HG02623 (cell line): ENCODE data around the gene TMEM156.
A peak's percentile ranks its signal among the peaks of the same experiment; 100 is the strongest.
"Not testable (repeated sequence)": the region's sequence is repeated elsewhere in the genome, so short reads cannot be mapped to it uniquely, and the experiment has no call there.

Experiments used
- ATAC-seq: cut with Tn5 transposase; IDR thresholded peaks from one replicate; pipeline ENCODE4 v1.9.1; 2021; ENCODE audit warnings: moderate library complexity; ENCODE audit not compliant: unreplicated experiment

The TMEM156 gene

DNA sequence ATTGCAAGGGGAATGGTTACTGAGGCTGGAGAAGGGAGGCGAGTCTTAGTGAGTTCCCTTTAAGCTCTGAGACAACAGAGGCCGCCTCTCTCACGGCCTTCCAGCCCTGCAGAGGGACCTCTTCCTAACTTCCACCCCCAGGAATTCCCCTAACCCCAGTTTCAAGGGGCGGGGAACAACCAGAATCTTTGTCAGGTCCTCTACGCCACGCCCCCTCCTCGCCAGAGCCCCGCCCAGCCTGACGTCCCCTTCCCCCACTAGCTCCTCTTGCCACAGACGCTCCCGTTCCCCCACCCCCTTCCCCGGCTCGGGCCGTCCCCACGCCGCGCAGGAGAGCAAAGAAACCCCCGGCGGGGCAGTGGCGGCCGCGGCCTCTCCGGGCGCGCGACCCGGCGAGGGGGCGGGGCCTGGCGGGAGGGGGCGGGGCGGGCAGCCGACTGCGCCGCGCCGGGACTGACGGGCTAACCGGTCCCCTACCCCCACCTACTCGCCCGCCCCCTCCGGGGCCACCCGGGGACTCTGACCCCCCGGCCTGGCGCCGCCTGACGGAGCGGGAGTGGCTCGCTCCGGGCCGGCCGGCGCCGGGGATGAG lies 12.3 kb upstream of the TMEM156 start:
- ATAC-seq: peak; percentile 60

DNA sequence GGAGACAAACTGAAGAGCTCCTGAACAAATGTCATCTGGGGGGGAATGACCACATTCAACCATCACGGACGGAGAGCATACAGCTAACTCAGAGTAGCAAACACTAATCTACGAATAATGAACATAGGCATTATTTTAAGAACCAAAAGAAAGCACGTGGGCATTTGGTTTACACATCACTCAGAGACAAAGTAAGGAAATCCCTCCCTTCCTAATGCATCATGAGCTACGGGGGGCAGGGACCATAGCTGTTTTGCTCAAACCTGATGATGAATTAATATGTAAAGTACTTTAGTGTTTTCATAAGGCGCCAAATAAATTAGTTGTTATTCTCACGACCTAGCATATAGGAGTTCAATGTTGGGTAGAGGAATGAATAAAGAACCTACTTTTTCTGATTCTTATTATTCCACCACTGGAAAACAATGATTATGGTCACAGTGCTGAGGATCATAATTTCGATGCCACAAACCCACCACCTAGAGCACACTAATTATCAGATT lies 11.7 kb upstream of the TMEM156 start:
- no peak for ATAC-seq

DNA sequence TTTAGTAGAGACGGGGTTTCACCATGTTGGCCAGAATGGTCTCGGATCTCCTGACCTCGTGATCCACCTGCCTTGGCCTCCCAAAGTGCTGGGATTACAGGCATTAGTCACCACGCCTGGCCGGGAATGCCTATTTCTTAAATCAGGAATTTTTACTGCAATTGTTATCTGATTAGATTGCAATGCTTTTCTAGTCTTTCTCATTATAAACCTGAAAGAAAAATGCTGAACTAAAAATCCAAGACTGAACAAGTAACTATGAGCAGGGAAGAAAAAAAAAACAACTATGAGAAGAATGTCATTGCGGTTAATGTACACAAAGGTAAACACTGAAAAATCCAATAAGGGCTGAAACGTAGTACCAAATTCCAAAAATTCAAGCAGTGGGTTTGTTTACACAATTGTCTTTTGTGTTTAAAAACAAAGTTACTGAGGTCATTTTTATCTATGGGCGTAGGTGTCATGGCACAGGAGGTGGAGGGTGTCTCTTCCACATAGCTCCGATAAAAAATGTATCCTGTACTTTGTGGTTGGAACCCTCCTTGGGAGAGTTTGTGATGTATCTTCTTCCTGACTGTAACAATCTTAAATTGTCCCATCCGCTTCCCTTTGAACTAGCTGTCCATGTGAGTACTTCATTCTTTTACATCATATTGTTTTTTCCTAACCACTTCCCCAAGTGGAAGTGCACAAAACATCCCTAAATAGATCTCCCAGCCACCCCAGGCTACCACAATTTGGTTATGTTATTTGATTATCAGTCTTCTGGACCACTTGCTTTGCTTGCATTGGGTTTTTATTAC lies 11.1 kb upstream of the TMEM156 start:
- no peak for ATAC-seq

DNA sequence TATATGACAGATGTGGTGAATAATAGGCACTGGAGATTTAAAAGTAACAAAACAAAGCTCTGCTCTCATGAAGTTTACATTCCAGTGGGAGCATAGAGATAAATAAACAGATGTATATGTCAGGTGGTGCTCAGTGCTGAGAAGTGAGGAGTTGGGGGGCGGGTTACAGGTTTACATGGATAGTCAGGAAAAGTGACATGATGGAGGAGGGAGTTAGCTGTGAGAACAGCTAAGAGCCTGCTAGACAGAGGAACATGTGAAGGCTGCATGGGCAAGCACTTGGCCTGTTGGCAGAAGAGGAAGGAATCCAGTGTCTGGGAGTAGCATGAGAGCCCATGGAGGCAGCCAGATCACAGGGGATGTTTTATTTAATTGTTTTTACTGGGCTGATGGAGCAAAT lies 10.2 kb upstream of the TMEM156 start:
- ATAC-seq: no peak

DNA sequence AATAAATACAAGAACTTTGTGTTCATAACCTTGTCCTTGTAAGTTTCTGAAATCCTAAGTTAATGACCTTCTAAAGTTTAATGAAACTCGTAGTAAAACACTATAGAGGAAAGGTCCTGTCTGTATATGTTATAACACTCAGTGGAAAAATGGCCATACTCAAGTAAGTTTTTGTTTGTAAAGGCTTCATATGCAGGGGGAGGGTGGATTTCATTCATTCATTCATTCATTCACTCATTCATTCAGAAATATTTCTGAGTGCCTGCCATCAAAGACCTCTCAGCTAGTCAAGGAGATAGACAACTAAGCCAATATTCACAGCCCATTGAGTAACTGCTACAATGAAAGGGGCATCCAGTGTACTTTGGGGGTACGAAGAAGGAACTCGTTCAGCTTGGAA lies 6.9 kb upstream of the TMEM156 start:
- no peak for ATAC-seq

DNA sequence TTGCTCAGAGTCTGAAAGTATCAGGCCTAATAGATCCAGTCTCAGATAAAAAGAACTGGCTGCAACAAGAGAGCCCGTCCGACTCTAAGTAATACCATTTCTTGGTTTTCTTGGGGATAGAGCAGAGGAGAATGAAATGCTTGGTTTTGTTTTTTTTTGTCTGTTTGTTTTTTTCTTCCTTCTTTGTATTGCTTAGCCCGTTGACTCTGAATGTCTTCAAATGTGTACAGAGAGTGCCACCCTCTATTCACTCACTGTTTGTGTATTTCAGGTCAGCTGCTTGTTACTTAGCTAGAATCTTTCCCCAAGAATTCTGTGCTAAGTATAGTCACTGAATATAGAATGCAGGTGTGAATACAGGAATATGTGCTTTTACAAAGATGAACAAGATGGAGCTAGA lies 5.7 kb upstream of the TMEM156 start:
- ATAC-seq: no peak

DNA sequence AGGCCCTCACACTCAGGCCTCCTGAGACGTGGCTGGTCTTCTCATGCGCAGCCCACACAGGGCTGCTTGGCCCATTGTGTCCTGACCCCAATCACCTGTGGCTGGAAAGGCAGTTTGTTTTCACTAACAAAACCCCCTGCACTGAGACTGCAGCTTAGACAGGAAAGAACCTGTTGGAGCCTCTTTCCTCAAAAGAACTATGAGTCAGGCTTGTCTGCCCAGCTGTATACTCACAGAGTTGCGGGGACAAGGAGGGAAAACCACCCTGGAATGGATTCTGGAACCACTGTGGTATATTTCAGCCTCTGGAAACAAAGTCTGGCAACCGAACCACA lies 5.2 kb upstream of the TMEM156 start:
- ATAC-seq: no peak

DNA sequence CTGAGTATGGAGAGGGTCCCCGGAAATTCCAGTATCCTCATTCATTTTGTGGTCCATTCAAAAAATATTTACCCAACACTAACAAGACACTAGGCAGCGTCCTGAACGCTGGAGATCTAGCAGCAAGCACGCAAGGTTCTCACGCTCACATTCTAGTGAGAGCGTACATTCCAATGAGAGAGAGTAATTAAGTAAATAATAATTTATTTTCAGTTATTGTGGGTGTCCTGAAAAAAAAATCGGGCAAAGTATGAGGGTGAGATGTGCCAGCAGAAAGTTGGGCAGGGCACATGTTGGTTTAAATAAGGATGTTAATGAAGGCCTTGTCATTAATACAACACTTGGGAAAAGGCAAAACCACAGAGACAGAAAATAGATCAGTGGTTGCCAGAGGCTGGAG lies 4.0 kb upstream of the TMEM156 start:
- ATAC-seq: no peak

DNA sequence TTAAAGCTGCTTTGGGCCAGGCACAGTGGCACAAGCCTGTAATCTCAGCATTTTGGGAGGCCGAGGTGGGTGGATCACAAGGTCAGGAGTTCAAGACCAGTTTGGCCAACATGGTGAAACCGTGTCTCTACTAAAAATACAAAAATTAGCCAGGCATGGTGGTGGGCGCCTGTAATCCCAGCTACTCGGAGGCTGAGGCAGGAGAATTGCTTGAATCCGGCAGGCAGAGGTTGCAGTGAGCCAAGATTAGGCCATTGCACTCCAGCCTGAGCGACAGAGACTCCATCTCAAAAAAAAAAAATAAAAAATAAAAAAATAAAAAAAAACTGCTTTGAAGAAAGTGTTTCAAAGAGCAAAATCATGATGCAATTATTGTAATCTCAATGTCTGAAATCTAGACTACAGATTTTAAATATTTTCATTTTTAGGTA lies 604 bp downstream of the TMEM156 start:
- not testable (repeated sequence) for ATAC-seq

DNA sequence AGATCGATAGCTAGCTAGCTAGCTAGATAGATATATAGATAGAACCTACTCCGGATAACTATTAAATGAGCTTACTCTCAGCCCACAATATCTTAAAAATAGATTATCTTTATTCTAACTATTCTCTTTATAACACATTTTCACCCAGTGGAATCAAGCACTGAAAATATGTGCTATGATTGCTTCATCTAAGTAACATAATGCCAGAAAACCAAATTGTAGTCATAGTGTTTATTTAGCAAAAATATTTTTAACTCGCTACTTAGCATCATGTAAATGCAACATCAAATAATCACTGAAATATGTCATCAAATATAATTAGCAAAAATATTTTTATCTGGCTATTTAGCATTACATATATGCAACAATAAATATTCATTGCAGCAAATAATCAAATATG lies 1.5 kb downstream of the TMEM156 start:
- ATAC-seq: no peak

DNA sequence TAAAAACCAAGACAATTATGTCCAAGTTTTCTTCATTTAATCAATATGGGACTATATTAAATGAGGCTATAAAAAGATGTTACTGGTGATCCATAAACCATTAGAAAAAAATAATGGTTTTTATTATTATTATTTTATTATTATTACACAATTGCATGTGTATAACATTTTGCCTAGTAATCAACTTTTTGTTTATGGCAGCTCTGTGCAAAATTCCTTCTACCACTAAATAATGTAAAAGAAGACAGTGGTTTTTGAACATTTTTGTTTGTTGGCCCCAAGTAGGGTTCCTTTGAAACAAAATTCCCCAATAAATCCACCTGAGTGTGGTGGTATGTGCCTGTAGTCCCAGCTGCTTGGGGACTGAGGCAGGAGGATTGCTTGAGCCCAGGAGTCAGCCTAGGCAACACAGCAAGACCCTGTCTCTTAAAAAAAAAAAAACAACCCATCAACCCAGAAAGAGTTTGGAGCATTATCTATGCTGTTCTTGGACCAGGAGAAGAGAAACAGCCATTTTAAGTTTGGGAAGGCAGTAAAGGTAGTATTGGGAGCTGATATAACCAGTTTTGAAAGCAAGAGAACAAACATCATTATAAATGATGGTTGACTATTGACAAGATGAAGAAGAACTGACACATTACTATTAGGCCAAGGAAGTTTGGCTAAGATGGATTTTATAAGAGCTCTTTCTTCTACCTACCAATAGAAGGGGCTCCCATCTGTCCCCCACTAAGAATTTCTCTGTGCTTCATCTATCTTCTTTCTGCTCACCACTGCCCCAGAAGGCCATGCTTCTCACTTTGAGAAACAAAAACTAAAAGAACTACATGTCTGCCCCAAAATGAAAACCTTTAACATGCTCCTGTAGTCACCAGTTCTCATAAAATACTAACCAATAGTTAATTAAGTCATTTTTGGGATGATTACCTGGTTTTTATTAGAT lies 2.2 kb downstream of the TMEM156 start:
- ATAC-seq: peak; percentile 35

DNA sequence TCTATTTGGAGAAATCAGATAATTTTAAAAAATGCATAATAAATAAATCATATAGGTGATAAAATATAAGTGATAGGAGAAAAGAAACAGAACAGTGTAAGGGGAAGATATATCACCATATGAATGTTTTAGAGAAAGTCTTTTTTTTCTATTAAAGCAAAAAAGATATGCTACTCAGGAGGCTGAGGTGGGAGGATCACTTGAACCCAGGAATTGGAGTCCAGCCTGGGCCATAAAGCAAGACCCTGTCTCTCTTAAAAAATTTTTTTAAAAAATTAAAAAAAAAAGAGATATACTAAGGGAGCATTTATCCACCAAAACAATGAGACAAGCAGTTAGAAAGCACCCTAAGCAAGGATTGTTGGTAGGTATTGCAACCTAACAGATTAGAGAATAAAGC lies 6.1 kb downstream of the TMEM156 start:
- no peak for ATAC-seq

DNA sequence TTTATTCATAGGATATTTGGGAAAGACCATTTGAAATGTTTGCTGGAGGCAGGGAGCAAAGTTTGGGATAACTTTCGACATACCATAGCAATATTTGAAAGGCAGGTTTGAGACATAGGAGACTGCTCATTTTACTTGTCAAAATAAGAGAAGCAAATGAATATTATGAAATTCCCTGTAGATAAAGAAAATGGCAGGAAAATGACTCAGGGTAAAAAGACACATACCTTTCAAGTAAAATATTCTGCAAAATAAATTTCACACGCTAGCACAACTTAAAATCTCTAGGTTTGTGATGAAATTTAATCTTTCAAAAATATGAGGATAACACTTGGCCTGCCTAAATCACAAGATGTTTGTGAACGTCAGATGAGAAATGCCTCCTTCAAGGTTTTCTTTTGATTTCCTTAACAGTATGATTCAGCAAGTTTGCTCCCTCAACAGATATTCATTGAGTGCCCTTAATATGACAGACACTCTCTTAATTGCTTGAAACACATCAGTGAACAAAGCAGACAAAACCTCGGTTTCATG lies 6.6 kb downstream of the TMEM156 start:
- ATAC-seq: no peak

DNA sequence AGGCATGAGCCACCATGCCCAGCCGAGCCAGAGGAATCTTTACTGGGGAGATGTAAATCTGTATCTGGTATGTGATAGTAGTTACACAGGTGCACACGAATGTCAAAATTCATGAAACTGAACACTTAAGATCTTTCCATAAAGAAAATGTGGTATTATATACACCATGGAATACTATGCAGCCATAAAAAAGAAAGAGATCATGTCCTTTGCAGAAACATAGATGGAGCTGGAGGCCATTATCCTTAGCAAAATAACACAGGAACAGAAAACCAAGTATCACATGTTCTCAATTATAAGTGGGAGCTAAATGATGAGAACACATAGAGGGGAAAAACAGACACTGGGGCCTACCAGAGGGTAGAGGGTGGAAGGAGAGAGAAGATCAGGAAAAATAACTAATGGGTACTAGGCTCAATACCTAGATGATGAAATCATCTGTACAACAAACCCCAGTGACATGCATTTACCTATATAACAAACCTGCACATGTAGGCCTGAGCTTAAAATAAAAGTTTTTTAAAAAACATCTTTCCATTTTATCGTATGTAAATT lies 7.8 kb downstream of the TMEM156 start:
- no peak for ATAC-seq

DNA sequence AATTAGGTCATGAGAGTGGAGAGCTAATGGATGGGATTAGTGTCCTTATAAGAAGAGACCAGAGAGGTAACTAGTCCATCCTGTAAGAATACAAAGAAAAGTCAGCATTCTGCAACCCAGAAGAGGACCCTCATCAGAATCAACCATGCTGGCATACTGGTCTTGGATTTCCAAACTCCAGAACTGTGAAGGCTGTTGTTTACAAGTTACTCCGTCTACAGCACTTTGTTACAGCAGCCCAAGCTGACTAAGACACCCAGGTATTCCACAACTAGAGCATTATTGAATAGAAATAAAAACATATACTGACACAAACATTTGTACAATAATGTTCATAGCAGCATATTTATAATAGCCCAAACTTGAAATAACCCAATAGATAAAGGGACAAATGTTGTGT lies 9.2 kb downstream of the TMEM156 start:
- no peak for ATAC-seq

DNA sequence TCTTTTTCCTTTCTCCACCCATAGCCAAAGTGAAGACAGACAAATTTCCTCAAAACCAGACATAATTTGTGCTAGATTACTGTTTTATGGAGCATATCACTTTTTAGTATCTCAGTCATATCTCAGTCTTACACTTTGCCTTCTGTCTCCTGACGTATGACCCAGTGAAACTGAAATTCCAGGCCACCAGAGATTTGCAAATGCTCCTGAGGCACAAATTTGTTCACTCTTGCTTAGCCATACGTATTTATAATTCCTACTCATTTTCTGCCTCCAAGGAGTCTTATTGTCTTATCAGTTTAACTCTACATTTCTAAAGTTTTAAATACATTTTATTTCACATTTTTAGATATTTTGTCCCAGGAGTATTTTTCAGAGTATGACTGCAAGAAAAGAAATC lies 10.0 kb downstream of the TMEM156 start:
- ATAC-seq: no peak

DNA sequence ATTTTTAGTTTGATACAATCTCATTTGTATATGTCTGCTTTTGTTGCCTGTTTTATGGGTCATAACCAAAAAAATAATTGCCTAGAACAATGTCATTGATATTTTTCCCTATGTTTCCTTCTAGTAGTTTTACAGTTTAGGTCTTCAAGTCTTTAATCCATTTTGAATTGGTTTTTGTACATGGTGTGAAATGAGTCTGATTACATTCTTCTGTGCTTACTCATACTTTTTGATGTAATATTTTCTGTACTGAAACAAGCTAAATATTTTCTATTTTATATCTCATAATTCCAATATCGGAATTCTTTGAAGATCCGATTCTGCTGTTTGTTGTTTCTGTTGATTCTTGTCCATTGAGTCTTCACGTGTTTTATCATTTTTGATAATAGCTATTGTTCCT lies 10.6 kb downstream of the TMEM156 start:
- ATAC-seq: no peak

DNA sequence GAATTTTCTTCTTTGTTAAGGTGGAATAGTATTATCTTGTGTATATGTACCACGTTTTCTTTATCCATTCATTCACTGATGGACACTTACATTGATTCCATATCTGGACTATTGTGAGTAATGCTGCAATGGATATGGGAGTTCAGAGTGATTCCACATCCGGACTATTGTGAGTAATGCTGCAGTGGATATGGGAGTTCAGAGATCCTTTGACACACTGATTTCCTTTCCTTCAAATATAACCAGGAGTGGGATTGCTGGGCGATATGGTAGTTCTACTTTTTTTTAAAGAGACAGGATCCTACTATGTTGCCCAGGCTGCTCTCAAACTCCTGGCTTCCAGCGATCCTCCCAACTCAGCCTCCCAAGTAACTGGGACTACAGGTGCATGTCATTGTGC lies 12.1 kb downstream of the TMEM156 start:
- no peak for ATAC-seq

DNA sequence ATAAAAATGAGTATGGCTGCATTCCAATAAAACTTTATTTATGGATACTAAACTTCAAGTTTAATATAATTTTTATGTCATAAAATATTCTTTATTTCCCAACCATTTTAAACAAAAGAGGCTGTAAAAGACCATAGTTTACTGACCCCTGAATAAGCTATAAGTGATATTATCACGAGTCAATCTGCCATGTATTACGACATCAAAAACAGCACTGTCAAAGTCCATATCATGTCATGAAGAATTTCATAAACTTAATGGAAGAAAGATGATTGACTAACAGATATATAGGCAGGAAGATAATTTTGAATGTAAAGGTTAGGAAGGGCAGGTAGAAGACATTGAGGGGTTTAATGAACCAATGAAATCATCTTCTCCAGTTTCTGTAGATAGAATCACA lies 18.2 kb downstream of the TMEM156 start:
- no peak for ATAC-seq

DNA sequence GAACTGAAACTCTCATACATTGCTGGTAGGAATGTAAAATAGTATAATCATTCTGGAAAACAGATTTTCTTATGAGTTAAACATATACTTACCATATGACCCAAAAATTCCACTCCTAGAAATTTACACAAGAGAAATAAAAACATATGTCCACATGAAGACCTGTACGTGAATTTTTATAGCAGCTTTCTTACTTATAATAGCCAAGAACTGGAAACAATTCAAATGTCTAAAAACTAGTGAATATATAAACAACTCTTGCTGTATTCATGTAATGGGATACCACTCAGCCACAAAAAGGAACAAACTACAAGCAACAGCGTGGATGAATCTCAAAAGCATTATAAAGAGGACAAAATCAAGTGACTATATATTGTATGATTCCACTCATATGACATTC lies 27.5 kb downstream of the TMEM156 start:
- ATAC-seq: no peak

DNA sequence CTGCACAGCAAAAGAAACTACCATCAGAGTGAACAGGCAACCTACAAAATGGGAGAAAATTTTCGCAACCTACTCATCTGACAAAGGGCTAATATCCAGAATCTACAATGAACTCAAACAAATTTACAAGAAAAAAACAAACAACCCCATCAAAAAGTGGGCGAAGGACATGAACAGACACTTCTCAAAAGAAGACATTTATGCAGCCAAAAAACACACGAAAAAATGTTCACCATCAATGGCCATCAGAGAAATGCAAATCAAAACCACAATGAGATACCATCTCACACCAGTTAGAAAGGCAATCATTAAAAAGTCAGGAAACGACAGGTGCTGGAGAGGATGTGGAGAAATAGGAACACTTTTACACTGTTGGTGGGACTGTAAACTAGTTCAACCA lies 30.2 kb downstream of the TMEM156 start:
- not testable (repeated sequence) for ATAC-seq
